AG09309 (cell line): ENCODE results near the gene CLIP4.

Experiments
- DNase-seq: peaks from one replicate; pipeline ENCODE4 v3.0.0-alpha.2; 2010; ENCODE audit warnings: low read depth
- H3K4me3 ChIP-seq: 2 replicates; pipeline ENCODE4 v1.5.1; 2011; ENCODE audit warnings: mild to moderate bottlenecking, low read depth, low read length, moderate library complexity; ENCODE audit not compliant: control insufficient read depth
- TF ChIP-seq, protein P1 (sequence below): IDR thresholded peaks from 2 replicates; pipeline ENCODE4 v1.5.1; 2011; ENCODE audit warnings: mild to moderate bottlenecking, low read depth, low read length, inconsistent platforms; ENCODE audit not compliant: insufficient read depth, control insufficient read depth; ENCODE audit errors: missing control alignments

Gene CLIP4

DNA sequence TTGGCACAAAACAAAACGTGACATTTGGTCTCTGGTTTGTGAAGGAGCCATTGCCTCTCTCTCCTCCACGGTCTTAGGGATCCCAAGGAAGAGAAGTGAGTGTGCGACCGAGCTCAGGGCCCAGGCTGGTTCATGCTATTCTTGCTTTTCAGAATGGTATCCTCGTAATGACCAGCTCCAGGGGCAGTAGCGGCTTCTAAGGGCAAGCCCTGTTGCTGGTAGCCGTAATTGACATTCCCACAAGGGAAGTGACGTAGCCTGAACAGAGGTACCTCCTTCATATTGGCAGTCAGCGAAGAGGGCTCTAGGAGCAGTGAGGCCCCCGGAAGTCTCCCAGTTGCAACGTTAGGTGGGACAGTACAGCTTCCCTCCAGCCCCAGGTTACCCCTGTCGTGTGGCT, 77.9 kb downstream of the CLIP4 start:
- DNase-seq = no peak
- TF ChIP-seq, protein P1, sequence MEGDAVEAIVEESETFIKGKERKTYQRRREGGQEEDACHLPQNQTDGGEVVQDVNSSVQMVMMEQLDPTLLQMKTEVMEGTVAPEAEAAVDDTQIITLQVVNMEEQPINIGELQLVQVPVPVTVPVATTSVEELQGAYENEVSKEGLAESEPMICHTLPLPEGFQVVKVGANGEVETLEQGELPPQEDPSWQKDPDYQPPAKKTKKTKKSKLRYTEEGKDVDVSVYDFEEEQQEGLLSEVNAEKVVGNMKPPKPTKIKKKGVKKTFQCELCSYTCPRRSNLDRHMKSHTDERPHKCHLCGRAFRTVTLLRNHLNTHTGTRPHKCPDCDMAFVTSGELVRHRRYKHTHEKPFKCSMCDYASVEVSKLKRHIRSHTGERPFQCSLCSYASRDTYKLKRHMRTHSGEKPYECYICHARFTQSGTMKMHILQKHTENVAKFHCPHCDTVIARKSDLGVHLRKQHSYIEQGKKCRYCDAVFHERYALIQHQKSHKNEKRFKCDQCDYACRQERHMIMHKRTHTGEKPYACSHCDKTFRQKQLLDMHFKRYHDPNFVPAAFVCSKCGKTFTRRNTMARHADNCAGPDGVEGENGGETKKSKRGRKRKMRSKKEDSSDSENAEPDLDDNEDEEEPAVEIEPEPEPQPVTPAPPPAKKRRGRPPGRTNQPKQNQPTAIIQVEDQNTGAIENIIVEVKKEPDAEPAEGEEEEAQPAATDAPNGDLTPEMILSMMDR = no peak
- H3K4me3 ChIP-seq = no peak overlapping the region

DNA sequence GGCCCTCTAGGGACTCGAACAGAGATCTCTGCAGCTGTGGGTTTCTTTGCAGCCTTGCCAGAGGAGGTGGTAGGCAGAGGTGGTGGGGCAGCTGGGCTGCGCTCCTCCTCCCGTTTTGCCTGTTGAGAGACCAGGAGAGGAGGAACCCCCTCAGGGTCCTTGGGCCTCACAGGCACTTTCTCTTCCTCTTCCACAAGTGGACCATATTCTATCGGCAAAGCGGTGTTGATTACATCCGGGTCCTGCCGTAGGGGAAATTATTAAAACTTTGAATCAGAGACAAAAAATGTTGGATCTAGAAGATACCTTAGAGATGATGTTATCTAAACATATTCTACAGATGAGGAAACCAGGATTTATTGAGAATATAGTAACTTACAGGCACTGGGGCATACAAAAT, 78.5 kb downstream of the CLIP4 start:
- no peak overlapping the region for H3K4me3 ChIP-seq
- TF ChIP-seq, protein P1 = no peak
- no peak for DNase-seq

DNA sequence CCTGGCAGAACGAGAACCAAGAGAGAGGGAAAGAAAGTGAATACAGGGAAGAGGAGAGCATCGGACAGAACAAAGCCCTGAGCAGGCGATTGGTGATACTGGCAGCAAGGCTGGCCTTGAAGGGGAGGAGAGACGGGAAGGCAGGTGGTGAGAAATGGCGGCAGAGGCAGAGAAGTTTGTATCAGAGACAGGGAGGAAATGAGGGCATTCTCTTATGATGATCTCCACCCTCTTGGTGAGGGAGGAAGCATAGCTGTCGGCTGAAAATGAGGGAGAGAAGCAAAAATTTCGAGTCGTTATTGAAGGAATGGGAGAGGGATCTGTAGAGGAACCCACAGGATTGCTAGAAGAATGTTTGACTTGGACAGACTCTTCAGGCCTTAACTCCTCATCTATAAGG, 80.6 kb downstream of the CLIP4 start:
- DNase-seq = no peak
- TF ChIP-seq, protein P1 = no peak
- H3K4me3 ChIP-seq = no peak overlapping the region

DNA sequence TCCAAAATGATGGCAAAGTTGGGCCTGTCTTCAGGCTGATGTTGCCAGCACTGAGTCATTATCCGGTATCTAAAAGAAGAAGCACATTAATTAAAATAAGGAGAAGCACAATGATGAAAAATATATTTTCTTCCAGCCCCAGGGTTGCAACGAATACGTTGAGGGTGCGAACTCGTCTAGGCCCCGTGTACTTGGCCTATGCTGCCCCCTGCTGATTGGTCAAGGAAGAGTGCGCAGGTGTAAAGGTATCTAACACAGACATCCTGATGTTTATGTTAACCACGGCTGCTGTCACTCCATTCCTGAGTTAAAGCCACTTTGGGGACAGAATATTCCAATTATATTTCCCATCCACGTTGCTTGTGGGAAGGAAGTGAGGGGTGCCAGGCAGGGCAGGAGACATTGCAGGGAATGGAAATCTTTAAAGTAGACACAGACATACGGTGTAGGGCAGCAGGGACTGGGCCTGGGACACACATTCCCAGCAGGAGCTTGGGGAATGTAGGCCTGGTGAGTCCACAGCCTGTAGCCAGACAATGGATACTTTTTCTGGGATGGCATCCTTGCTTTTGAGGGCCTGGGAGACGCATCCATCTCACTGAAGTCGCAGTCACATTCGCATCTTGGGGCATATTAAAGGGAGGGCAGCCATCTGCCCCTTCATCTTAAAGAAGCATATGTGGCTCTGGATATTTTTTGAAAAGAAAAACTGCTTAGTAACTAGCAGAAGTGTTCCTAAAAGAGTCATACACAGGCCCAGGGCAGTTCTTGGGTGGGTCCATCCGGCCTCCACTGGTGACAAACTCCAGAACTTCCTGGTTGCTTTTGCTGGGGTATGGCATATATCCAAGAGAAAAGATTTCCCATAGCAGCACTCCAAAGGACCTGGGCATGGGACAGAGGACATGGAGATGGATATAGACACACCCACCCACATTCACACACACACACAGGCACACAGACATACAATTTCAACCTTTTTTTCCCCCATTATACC, 81.9 kb downstream of the CLIP4 start:
- TF ChIP-seq, protein P1 = peak; percentile 88
- H3K4me3 ChIP-seq = no peak overlapping the region
- no peak for DNase-seq

DNA sequence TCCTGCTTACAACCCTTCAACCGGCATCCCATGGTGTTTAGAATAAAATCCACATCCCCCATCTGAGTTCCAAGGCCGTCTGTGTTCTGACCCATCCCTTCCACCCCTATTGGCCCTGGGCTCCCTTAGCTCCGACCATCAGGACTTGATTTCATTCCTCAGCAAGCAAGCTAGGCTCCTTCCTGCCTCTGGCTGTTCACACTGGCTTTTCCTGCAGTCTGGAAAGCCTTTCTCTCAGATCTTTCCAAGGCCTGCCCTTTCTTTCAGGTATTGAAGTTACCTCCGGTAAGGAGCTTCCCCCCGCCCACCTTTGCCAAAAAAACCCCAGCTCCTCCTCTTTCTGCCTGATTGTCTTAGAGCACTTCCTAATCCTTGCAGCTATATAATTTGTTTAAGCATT, 86.8 kb downstream of the CLIP4 start:
- no peak for DNase-seq
- no peak overlapping the region for H3K4me3 ChIP-seq
- TF ChIP-seq, protein P1 = no peak

DNA sequence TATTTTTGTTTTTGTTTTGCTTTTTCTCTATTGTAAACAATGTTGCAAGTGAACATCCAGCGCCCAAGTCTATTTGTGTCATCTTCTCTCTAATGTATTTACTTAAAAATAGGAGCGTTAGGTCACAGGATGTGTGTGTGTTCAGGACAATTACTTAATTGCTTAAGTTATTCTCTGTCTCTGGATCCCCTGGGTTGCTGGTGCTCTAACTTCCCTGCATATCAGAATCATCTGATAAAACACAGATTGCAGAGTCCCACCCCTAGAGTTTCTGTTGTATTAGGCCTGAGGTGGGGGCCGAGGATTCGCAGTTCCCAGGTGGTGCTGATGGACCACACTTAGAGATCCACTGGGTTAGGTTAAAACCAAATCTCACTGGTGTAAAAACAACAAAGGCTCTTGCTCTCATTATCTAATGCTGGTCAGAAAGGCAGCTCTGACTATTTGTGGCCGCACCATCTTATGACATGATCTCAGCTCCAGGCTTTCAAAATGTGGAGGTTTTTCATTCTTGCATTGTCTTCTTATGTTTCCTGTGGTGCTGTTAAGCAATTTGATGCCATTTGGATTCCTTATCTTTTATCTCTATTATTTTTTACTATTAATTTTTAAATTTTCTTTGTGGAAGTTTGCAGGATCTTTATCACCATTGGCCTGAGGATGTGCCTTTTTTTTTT, 87.7 kb downstream of the CLIP4 start:
- DNase-seq = no peak
- H3K4me3 ChIP-seq = no peak overlapping the region
- TF ChIP-seq, protein P1 = no peak
